Peyer's patch (tissue), 4 donors: Measurements from ENCODE around the gene DISP3. TPM values are rescaled to one million over a fixed set of nuclear protein-coding genes. Genes with fewer than 3 reads are reported as not detected.

Experiments used
- DNase-seq, 3 donors: peaks; one replicate each; pipeline ENCODE4 v3.0.0-alpha.2; 2017 to 2019
- H3K27ac ChIP-seq, 4 donors: fragments of 200-600 bp; sonication (generic); one replicate each; pipeline ENCODE4 v1.5.1; 2016 to 2019
- H3K27me3 ChIP-seq, 2 donors: fragments of 200-600 bp; sonication (generic); one replicate each; pipeline ENCODE4 v1.5.1; 2019
- H3K36me3 ChIP-seq, 3 donors: fragments of 200-600 bp; sonication (generic); one replicate each; pipeline ENCODE4 v1.5.1; 2016 to 2019
- H3K4me1 ChIP-seq, 4 donors: fragments of 200-600 bp; sonication (generic); one replicate each; pipeline ENCODE4 v1.5.1; 2016 to 2019
- H3K4me3 ChIP-seq, 4 donors: fragments of 200-600 bp; sonication (generic); 1 replicate in 3 of 4; 2 replicates in 1 of 4; pipeline ENCODE4 v1.5.1; 2016 to 2019; ENCODE audit warnings: mild to moderate bottlenecking in 1 of 4
- H3K9me3 ChIP-seq, 4 donors: fragments of 200-600 bp; sonication (generic); one replicate each; pipeline ENCODE4 v1.5.1; 2016 to 2019; ENCODE audit warnings: mild to moderate bottlenecking in 1 of 4
- POLR2A ChIP-seq, 2 donors: fragments of 450-650 bp; IDR thresholded peaks; one replicate each; pipeline ENCODE4 v1.5.1; 2017; ENCODE audit warnings: antibody characterized with exemption in 2 of 2, mild to moderate bottlenecking in 2 of 2, moderate library complexity in 2 of 2
- total RNA-seq, 4 donors: library from RNA; depleted of rRNA; stranded (reverse); fragments of >200 nt; gene quantifications; one replicate each; pipeline ENCODE4 v1.1.0, GENCODE V29; 2016
- TF ChIP-seq, protein P1 (sequence below), 6 experiments: fragments of 450-650 bp in 4 of 6; fragments of 200-600 bp in 2 of 6; sonication (generic) in 1 of 6; IDR thresholded peaks; one replicate each; pipeline ENCODE4 v1.5.1; 2017 to 2019; ENCODE audit warnings: antibody characterized with exemption in 6 of 6, mild to moderate bottlenecking in 3 of 6, moderate library complexity in 1 of 6

Gene DISP3
- total RNA-seq, 4 donors from 2014 or later, result 0.54 to 2.4 (median 1.8) TPM; not detected in 1

DNA sequence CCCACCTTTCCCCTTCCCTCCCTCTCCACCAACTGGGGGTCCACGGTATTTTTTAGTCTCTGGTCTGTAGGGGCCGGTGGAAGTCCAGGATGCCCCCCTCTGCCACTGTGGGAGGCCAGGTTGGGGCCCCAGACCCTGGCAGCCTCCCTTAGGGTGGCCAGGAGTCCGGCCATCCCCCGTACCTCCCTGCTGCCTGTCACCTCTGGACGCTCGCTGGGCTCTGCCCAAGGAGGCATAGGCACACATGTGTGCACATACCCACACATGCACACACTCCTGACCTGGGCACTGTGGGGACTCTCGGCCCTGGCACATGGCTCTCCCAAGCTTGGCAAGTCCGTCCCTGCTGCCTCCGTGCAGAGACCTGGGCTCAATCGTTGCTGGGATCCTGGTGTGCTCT lies 53.0 kb downstream of the DISP3 start:
- Histone ChIP-seq H3K4me3 (no peak overlapping the region), H3K9me3 (no peaks in the 10 kb centered on the region), H3K36me3 (no peaks in the 10 kb centered on the region), H3K4me1 (no peaks in the 10 kb centered on the region), H3K27ac (no peak overlapping the region), H3K27me3 (no peaks in the 10 kb centered on the region)
- TF ChIP-seq, protein P1, sequence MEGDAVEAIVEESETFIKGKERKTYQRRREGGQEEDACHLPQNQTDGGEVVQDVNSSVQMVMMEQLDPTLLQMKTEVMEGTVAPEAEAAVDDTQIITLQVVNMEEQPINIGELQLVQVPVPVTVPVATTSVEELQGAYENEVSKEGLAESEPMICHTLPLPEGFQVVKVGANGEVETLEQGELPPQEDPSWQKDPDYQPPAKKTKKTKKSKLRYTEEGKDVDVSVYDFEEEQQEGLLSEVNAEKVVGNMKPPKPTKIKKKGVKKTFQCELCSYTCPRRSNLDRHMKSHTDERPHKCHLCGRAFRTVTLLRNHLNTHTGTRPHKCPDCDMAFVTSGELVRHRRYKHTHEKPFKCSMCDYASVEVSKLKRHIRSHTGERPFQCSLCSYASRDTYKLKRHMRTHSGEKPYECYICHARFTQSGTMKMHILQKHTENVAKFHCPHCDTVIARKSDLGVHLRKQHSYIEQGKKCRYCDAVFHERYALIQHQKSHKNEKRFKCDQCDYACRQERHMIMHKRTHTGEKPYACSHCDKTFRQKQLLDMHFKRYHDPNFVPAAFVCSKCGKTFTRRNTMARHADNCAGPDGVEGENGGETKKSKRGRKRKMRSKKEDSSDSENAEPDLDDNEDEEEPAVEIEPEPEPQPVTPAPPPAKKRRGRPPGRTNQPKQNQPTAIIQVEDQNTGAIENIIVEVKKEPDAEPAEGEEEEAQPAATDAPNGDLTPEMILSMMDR (IDR thresholded peaks at IDR 0.05), result no peak
- DNase-seq, result no peak

DNA sequence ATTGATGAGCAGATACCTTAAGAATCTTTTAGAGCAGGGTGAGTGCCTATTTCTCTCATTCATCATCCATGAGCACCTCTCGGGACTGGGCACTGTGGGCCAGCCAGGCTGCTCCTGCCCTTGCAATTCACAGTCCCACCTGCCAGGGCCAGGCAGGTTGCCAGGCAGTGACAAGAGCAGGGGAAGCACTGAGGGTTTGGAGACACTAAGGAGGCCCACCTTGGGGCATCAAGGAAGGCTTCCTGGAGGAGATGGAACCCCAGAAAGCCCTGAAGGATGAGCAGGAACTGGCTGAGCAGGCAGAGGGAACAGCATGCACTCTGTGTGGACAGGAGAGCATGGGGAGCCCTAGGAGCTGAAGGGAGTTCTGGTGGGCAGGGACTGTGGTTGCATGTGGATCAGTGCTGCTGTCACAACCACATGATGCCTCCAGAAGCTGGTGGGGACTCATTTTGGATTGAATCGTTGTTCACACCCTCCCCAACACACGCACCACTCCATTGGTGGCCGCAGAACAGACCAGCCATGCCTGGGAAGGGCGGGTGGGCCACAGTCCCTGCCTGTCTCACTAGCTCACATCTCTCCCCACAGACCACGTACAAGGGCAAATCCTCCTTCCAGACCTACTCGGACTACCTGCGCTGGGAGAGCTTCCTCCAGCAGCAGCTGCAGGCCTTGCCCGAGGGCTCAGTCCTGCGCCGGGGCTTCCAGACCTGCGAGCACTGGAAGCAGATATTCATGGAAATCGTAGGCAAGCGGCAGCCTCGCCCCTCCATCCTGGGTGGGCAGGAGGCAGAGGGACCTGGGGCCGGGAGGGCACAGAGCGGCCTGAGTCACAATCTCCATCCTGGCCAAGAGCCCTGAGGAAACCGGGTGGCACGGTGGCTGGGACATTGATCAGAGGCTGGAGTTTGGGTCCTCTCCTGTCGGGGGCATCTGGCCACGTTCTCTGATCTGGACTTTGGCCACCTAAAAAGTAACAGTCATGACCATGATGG lies 55.1 kb downstream of the DISP3 start:
- DNase-seq, result no peak
- Histone ChIP-seq H3K36me3 (no peaks in the 10 kb centered on the region), H3K27me3 (no peaks in the 10 kb centered on the region), H3K4me1 (no peaks in the 10 kb centered on the region), H3K9me3 (no peaks in the 10 kb centered on the region), H3K4me3 (no peak overlapping the region), H3K27ac (no peak overlapping the region)
- TF ChIP-seq POLR2A (IDR thresholded peaks at IDR 0.05), result no peak
- TF ChIP-seq, protein P1 (IDR thresholded peaks at IDR 0.05), result no peak

DNA sequence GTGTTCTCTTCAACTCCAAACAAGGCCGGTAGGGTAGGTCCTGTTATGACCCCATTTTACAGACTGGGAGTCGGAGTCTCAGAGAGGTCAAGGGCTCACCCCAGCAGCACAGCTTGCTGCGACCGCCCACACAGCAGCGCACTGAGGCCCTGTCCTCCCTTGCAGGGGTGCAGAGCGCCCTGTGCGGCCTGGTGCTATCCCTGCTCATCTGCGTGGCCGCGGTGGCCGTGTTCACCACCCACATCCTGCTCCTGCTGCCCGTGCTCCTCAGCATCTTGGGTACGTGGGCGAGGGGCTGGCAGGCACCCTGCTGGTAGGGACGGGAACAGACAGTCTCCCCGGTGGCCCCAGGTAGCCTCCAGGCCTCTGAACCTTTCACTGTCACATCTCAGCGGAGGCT lies 55.9 kb downstream of the DISP3 start:
- no peak for TF ChIP-seq POLR2A (IDR thresholded peaks at IDR 0.05)
- TF ChIP-seq, protein P1 (IDR thresholded peaks at IDR 0.05), result no peak
- Histone ChIP-seq H3K27ac (no peak overlapping the region), H3K27me3 (no peaks in the 10 kb centered on the region), H3K9me3 (no peaks in the 10 kb centered on the region), H3K4me1 (no peaks in the 10 kb centered on the region), H3K4me3 (no peak overlapping the region), H3K36me3 (no peaks in the 10 kb centered on the region)
- DNase-seq, result no peak

DNA sequence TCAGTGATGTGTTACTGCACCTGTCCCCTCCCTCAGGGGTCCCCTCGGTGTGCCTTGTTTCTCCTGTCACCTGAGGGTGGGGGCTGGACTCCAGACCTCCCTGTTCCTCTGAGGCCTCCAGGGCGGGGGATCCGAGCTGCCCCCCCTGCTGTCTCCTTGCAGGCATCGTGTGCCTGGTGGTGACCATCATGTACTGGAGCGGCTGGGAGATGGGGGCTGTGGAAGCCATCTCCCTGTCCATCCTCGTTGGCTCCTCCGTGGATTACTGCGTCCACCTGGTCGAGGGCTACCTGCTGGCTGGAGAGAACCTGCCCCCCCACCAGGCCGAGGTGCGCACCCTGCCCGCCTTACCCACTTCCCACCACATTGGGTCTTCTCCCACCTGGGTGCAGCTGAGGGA lies 56.4 kb downstream of the DISP3 start:
- no peak for TF ChIP-seq POLR2A (IDR thresholded peaks at IDR 0.05)
- TF ChIP-seq, protein P1 (IDR thresholded peaks at IDR 0.05), result no peak
- Histone ChIP-seq H3K27me3 (no peaks in the 10 kb centered on the region), H3K4me3 (no peak overlapping the region), H3K9me3 (no peaks in the 10 kb centered on the region), H3K27ac (no peak overlapping the region), H3K36me3 (no peaks in the 10 kb centered on the region), H3K4me1 (no peaks in the 10 kb centered on the region)
- DNase-seq, result no peak

DNA sequence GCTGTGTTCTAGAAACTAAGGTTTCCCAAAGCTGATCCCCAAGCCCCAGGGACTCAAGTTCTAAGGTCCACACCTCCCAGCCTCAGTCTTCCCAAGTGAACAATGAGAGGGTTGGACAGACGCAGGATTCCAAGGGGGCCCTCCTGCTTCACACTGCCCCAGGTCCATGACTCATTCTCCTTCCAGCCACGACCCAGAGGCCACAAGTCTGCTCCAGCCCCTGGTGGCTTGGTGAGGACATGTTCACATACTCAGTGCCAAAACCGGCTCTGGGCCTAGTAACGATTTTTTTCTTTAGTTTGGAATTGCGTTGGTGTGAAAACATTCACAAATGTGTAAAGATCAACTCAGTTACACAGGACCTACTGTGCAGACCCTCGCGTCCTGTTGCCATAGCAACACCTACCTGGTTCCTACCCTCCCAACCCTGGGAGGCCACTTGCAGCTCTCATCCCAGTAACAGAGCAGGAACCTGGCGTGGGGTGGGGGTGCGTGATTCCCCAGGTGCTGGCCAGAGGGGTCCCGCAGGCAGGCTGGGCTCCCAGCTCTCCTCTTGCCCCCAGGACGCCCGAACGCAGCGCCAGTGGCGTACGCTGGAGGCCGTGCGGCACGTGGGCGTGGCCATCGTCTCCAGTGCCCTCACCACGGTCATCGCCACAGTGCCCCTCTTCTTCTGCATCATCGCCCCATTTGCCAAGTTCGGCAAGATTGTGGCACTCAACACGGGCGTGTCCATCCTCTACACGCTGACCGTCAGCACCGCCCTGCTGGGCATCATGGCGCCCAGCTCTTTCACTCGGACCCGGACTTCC lies 57.0 kb downstream of the DISP3 start:
- Histone ChIP-seq H3K9me3 (no peaks in the 10 kb centered on the region), H3K36me3 (no peaks in the 10 kb centered on the region), H3K4me1 (no peaks in the 10 kb centered on the region), H3K27me3 (no peaks in the 10 kb centered on the region), H3K27ac (no peak overlapping the region), H3K4me3 (no peak overlapping the region)
- TF ChIP-seq POLR2A (IDR thresholded peaks at IDR 0.05), result no peak
- TF ChIP-seq, protein P1 (IDR thresholded peaks at IDR 0.05), result no peak
- DNase-seq, result no peak
